Islet precursor cell (in vitro differentiated cells): ENCODE measurements around the gene HOXA3.

Experiments
- DNase-seq: peaks from one replicate; pipeline ENCODE4 v3.0.0-alpha.2; 2018

Gene HOXA3

GRCh38 chr7:27099453-27100370 lies 52.7 kb downstream of the HOXA3 start:
- DNase-seq: no peak

GRCh38 chr7:27098578-27099451 lies 53.6 kb downstream of the HOXA3 start:
- DNase-seq: no peak

GRCh38 chr7:27097686-27098577 lies 54.5 kb downstream of the HOXA3 start:
- peak; percentile 73 for DNase-seq

GRCh38 chr7:27096768-27097514 lies 55.4 kb downstream of the HOXA3 start:
- no peak for DNase-seq

GRCh38 chr7:27095897-27096767 lies 56.3 kb downstream of the HOXA3 start, which contains the start of gene HOXA1:
TSS of gene HOXA1 (minus strand) at chr7:27096000. CDS start at chr7:27095912, 88 bp downstream.
- peak; percentile 94 for DNase-seq

GRCh38 chr7:27095050-27095896 lies 57.1 kb downstream of the HOXA3 start:
- no peak for DNase-seq

GRCh38 chr7:27094304-27095049 lies 57.9 kb downstream of the HOXA3 start:
- no peak for DNase-seq

- DNase-seq: no peak
Observed at GRCh38 chr7:27093184-27093895, 59.0 kb downstream of the HOXA3 start.

GRCh38 chr7:27092819-27093110 lies 59.6 kb downstream of the HOXA3 start:
- DNase-seq: no peak

GRCh38 chr7:27091941-27092818 lies 60.2 kb downstream of the HOXA3 start:
- peak; percentile 77 for DNase-seq

- DNase-seq: no peak
Observed at GRCh38 chr7:27091105-27091504, 61.3 kb downstream of the HOXA3 start.

- DNase-seq: no peak
Observed at GRCh38 chr7:27088002-27088922, 64.1 kb downstream of the HOXA3 start.

- DNase-seq: no peak
Observed at GRCh38 chr7:27083646-27084045, 68.7 kb downstream of the HOXA3 start.

GRCh38 chr7:27082171-27082570 lies 70.2 kb downstream of the HOXA3 start:
- no peak for DNase-seq

- DNase-seq: peak; percentile 83
Observed at GRCh38 chr7:27080844-27081436, 71.4 kb downstream of the HOXA3 start.
